Naive thymus-derived CD8-positive, alpha-beta T cell (primary cell): ENCODE results near the gene SDR42E1. TPM values are rescaled to one million over a fixed set of nuclear protein-coding genes. Genes with fewer than 3 reads are reported as not detected.

Experiments
- ATAC-seq, 2 donors: fragments of 150-1000 bp; cut with Tn5 transposase in 1 of 2; sonication (Bioruptor Pico), chemical (Tn5 transposase) in 1 of 2; 1 replicate in 1 of 2; 2 replicates in 1 of 2; pipeline ENCODE4 v1.10.0; 2021; ENCODE audit warnings: mild to moderate bottlenecking in 2 of 2, moderate library complexity in 2 of 2
- POLR2A ChIA-PET: fragments of 350-600 bp; sonication (Branson Sonifier 250); formaldehyde crosslinking; loops from one replicate; lab custom pipeline; 2021; ENCODE audit warnings: antibody characterized with exemption; lab: Charles Lee
- DNase-seq, 10 donors: peaks; one replicate each; pipeline versions ENCODE4 v3.0.0 to v3.0.0-alpha.2; 2020 to 2022
- H3K27ac Mint-ChIP-seq, 10 donors: one replicate each; pipeline ENCODE4 v1.8.0; 2020 to 2022; ENCODE audit warnings: mild to moderate bottlenecking in 10 of 10, mixed read lengths in 10 of 10, moderate library complexity in 4 of 10, inconsistent platforms in 1 of 10
- H3K27me3 Mint-ChIP-seq, 5 donors: one replicate each; pipeline ENCODE4 v1.8.0; 2021 to 2022; ENCODE audit warnings: mixed read lengths in 5 of 5
- H3K36me3 Mint-ChIP-seq, 3 donors: one replicate each; pipeline ENCODE4 v1.8.0; 2020 to 2022; ENCODE audit warnings: mixed read lengths in 3 of 3, mild to moderate bottlenecking in 2 of 3, inconsistent platforms in 1 of 3
- H3K4me1 Mint-ChIP-seq, 4 donors: one replicate each; pipeline ENCODE4 v1.8.0; 2021 to 2022; ENCODE audit warnings: mixed read lengths in 4 of 4
- H3K4me3 Mint-ChIP-seq, 10 donors: one replicate each; pipeline ENCODE4 v1.8.0; 2020 to 2022; ENCODE audit warnings: mild to moderate bottlenecking in 10 of 10, mixed read lengths in 10 of 10, moderate library complexity in 6 of 10, inconsistent platforms in 1 of 10
- H3K9me3 Mint-ChIP-seq, 9 donors: one replicate each; pipeline ENCODE4 v1.8.0; 2020 to 2022; ENCODE audit warnings: mixed read lengths in 9 of 9, mild to moderate bottlenecking in 3 of 9, inconsistent platforms in 1 of 9, moderate library complexity in 1 of 9
- polyA plus RNA-seq, 3 donors: library from polyadenylated mRNA; unstranded; fragments of 300-500 nt; fragmentation: Illumina TruSeq; gene quantifications; one replicate each; pipeline ENCODE4 v1.2.3, GENCODE V29; 2021
- total RNA-seq, 8 experiments: library from RNA in 2 of 8; stranded (reverse) in 2 of 8; gene quantifications; one replicate each; pipeline ENCODE4 v1.2.3 and lab custom pipeline; 2021 to 2026

Gene SDR42E1
- total RNA-seq, result 10 to 100 TPM in 1 of 2 experiments, 1 to 10 TPM in 1; 9.4 to 11.9 TPM
- polyA plus RNA-seq, result 1 to 10 TPM; 1.7 to 3.7 (median 2.4) TPM
- 11.3 to 20.7 (median 15.9) reads per million in 6 experiments for total RNA-seq (lab: John Stamatoyannopoulos, UW)

DNA sequence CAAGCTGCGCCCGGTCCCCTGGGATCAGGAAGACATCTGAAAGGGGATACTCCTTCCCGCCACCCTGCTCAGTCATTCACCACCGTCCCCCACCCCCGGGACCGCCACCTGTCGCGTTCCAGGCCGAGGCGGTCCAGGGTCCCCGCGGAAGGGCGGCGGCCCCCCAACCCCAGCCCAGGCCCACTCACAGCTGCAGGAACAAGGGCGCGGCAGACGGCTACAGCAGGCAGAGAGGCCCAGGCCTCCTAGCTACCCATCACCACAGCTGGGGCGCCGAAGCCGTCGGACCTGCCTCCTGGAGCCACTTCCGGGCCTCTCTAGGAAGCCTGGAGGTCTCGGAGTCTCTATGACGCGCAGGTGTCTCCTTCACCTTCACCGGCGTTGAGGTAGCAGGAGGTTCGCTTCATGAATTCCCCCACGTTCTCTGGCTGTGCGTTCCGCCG, at the start of gene SDR42E1:
SDR42E1 (minus strand) TSS at position 272 of the 443 bp plus-strand sequence. CDS start 10,612 bp downstream, outside the sequence.
- Mint-ChIP-seq H3K4me3 (peak within 1 kb of the TSS; percentile 79 to 96 (median 90)), H3K27ac (peak within 1 kb of the TSS; percentile 44 to 97 (median 90)), H3K9me3 (peaks cover 0 to 22% (median 14%) of the 10 kb centered on the region in 9 donors), H3K4me1 (peaks cover 13 to 36% (median 17%) of the 10 kb centered on the region in 4 donors), H3K36me3 (peaks cover 13 to 25% (median 14%) of the 10 kb centered on the region in 3 donors), H3K27me3 (peaks cover 11 to 18% (median 15%) of the 10 kb centered on the region in 5 donors)
- POLR2A ChIA-PET, result interaction anchor here (1.2 kb wide), 1 partner anchor 158 kb away, joined by 3 read pairs; no protein-coding TSS in a partner anchor
- peak; percentile 96 to 99 for ATAC-seq
- DNase-seq, result peak; percentile 44 to 85 (median 67)

DNA sequence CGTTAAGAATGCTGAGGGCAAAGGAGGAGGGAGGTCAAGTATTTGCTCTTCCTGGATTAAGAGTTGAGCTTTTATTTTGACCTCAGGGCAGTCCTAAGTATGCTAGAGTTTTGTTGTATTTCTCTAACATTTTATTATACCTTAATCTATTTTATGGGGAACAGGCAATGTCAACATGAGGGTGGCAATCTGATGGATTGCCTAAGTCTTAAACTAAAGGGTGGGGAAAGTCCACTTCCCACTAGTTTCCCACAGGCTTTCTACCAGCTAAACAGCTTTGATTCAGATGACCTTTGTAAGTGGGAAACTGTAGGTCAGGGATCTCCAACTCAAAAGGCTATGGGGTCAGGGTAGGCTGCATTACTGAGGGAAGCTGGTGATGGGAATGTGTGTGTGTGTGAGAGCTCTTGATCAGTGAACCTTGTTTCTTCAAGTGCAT, 48.7 kb upstream of the SDR42E1 start:
- ATAC-seq, result no peak
- Mint-ChIP-seq H3K27me3 (peaks cover 10 to 35% (median 19%) of the 10 kb centered on the region in 5 donors), H3K4me3 (no peak overlapping the region), H3K27ac (no peak overlapping the region), H3K36me3 (peaks cover 0 to 6% (median 0%) of the 10 kb centered on the region in 3 donors), H3K4me1 (no peaks in the 10 kb centered on the region), H3K9me3 (no peaks in the 10 kb centered on the region)
- no peak for DNase-seq
- POLR2A ChIA-PET, result no interaction called here

- no peak overlapping the region for H3K27ac Mint-ChIP-seq
- ATAC-seq (no peak), DNase-seq (no peak)
- no peaks in the 10 kb centered on the region for H3K9me3 Mint-ChIP-seq
- peaks cover 0 to 6% (median 0%) of the 10 kb centered on the region in 3 donors for H3K36me3 Mint-ChIP-seq
- peaks cover 10 to 35% (median 19%) of the 10 kb centered on the region in 5 donors for H3K27me3 Mint-ChIP-seq
- POLR2A ChIA-PET, result no interaction called here
- no peak overlapping the region for H3K4me3 Mint-ChIP-seq
- no peaks in the 10 kb centered on the region for H3K4me1 Mint-ChIP-seq
Measured at GRCh38 chr16:82059161-82059982, 48.1 kb upstream of the SDR42E1 start.

DNA sequence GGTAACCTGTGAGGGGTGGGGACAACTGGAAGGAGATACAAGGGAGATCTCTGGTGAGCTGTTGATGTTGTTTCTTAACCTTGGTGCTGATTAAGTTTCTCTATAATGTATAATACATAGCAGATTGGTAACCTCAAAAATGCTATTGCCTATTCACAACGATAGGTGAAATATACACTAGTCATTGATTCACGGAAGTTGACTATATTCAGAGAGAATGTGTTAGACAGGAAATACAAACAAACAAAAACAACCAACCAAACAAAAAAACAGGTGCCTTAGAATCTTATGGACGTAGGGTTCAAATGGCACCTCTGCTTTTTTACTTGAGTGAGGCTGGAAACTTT, 45.3 kb upstream of the SDR42E1 start:
- Mint-ChIP-seq H3K9me3 (no peaks in the 10 kb centered on the region), H3K4me3 (no peak overlapping the region), H3K36me3 (peaks cover 0 to 4% (median 0%) of the 10 kb centered on the region in 3 donors), H3K4me1 (no peaks in the 10 kb centered on the region), H3K27me3 (peaks cover 8 to 20% (median 12%) of the 10 kb centered on the region in 5 donors), H3K27ac (no peak overlapping the region)
- ATAC-seq (no peak), DNase-seq (no peak)
- POLR2A ChIA-PET, result no interaction called here

DNA sequence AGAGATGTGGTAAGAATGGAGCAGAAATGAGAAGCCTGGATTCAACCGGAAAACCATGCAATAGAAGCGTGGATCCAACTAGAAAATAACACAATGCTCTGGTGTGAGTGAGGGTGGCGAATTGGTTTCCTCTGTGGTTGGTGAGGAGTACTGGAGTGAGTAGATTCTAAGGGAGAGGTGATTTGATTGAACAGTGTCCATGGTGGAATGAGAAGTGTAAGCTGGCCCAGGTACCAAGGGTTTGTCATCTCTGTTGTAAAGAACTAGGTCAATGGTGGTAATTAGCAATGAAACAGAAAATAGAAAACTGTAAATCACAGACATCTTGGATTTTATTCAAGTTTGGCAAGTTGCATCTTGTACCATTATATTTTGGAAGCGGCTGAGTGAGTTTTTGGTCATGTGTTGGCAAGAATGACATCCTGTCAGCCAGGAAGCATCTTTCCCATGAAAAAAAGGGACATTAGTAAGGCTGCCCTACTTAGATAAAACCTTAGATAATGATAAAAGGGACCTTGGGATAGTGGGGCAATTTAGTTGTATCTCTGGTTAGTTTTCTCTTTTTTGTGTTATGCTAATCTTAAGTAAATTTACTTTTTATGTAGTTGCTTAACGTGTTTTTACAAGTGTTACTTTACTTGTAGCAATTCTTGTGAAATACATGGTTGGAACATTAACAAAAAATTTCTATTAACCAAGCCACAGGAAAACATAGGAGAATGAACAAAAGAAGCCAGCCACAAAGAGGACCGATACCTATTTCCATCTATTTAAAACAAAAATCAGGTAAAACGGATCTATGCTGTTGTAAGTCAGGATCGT, 44.7 kb upstream of the SDR42E1 start:
- Mint-ChIP-seq H3K27ac (no peak overlapping the region), H3K4me3 (no peak overlapping the region), H3K9me3 (no peaks in the 10 kb centered on the region), H3K27me3 (peaks cover 7 to 21% (median 11%) of the 10 kb centered on the region in 5 donors), H3K4me1 (no peaks in the 10 kb centered on the region), H3K36me3 (peaks cover 0 to 4% (median 0%) of the 10 kb centered on the region in 3 donors)
- ATAC-seq (no peak), DNase-seq (no peak)
- POLR2A ChIA-PET, result no interaction called here

DNA sequence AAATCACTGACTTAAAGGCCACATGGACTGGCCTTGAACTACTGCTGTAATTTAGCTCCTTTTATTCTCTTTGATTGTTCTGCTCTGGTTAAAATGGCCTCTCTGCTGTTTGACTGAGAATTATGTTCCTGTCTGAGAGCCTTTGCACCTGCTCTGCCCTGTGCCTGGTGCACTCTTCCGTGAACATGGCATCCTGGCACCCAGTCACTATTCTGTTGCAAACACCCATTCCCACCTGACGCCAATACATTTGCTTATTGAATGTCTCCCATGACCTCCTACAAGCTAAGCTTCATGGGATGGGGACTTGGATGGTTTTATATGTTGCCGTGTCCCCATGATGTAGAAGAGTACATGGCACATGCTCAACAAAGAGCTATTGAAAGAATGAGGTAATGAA, 43.8 kb upstream of the SDR42E1 start:
- no peak overlapping the region for H3K27ac Mint-ChIP-seq
- ATAC-seq (no peak), DNase-seq (no peak)
- POLR2A ChIA-PET, result no interaction called here
- no peaks in the 10 kb centered on the region for H3K4me1 Mint-ChIP-seq
- no peaks in the 10 kb centered on the region for H3K36me3 Mint-ChIP-seq
- H3K4me3 Mint-ChIP-seq, result no peak overlapping the region
- peaks cover 1 to 19% (median 4%) of the 10 kb centered on the region in 5 donors for H3K27me3 Mint-ChIP-seq
- no peaks in the 10 kb centered on the region for H3K9me3 Mint-ChIP-seq

GRCh38 chr16:82051656-82052055, 40.4 kb upstream of the SDR42E1 start:
- no peaks in the 10 kb centered on the region for H3K4me1 Mint-ChIP-seq
- H3K4me3 Mint-ChIP-seq, result no peak overlapping the region
- no peaks in the 10 kb centered on the region for H3K36me3 Mint-ChIP-seq
- DNase-seq, result no peak
- POLR2A ChIA-PET, result no interaction called here
- H3K27ac Mint-ChIP-seq, result no peak overlapping the region
- no peaks in the 10 kb centered on the region for H3K9me3 Mint-ChIP-seq
- ATAC-seq, result no peak
- H3K27me3 Mint-ChIP-seq, result peaks cover 1 to 30% (median 13%) of the 10 kb centered on the region in 5 donors

DNA sequence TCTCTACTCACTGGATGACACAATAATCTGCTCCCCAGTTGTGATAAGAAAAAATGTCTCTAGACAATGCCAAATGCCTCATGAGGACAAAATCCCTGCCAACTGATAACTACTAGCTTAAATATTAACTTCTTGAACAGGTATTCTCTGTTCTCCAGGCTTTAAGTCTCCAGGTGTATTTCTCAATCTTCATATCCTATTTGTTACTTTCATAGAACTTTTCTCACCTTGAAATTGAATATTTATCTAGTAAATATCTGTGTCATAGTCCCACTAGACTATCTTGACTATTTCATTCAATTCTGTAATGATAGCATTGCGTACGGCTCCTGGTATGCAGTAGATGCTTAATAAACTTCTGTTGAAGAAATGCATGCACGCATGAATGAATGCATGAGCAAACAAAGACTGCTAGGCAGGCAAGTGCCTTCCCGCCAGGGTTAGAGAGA, 39.7 kb upstream of the SDR42E1 start:
- H3K36me3 Mint-ChIP-seq, result no peaks in the 10 kb centered on the region
- no peaks in the 10 kb centered on the region for H3K4me1 Mint-ChIP-seq
- ATAC-seq (no peak), DNase-seq (no peak)
- POLR2A ChIA-PET, result no interaction called here
- H3K4me3 Mint-ChIP-seq, result no peak overlapping the region
- no peaks in the 10 kb centered on the region for H3K9me3 Mint-ChIP-seq
- no peak overlapping the region for H3K27ac Mint-ChIP-seq
- peaks cover 1 to 30% (median 16%) of the 10 kb centered on the region in 5 donors for H3K27me3 Mint-ChIP-seq

GRCh38 chr16:82050506-82050905, 39.2 kb upstream of the SDR42E1 start:
- ATAC-seq (no peak), DNase-seq (no peak)
- no peaks in the 10 kb centered on the region for H3K9me3 Mint-ChIP-seq
- POLR2A ChIA-PET, result no interaction called here
- no peaks in the 10 kb centered on the region for H3K4me1 Mint-ChIP-seq
- H3K4me3 Mint-ChIP-seq, result no peak overlapping the region
- H3K27me3 Mint-ChIP-seq, result peaks cover 1 to 28% (median 19%) of the 10 kb centered on the region in 5 donors
- H3K36me3 Mint-ChIP-seq, result no peaks in the 10 kb centered on the region
- H3K27ac Mint-ChIP-seq, result no peak overlapping the region

DNA sequence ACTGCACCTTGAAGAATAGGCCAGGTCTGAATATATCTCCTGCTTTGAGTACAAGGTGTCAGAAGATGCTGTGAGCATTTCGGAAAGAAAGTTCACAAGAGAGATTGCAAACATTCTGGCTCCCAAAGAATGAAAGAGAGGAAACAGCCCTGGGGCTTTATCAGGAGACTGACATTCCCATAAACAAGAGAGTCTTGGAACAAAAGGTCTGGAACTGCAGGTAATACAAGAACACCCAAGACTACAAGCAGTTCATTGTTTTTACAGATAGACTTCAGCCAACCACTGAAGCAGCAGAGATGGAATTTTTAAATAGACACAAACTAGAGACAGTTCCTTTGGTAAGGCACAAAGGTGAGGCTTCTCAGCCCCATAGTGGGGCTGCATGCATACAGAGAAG, 38.2 kb upstream of the SDR42E1 start:
- no peak overlapping the region for H3K27ac Mint-ChIP-seq

GRCh38 chr16:82047787-82048186, 36.5 kb upstream of the SDR42E1 start:
- ATAC-seq (no peak), DNase-seq (no peak)
- Mint-ChIP-seq H3K27me3 (peaks cover 0 to 28% (median 19%) of the 10 kb centered on the region in 5 donors), H3K9me3 (no peaks in the 10 kb centered on the region), H3K4me3 (no peak overlapping the region), H3K36me3 (no peaks in the 10 kb centered on the region), H3K27ac (no peak overlapping the region), H3K4me1 (no peaks in the 10 kb centered on the region)
- POLR2A ChIA-PET, result no interaction called here

More for the DNA sequence above, 38.2 kb upstream of the SDR42E1 start:
- Mint-ChIP-seq H3K9me3 (no peaks in the 10 kb centered on the region), H3K27me3 (peaks cover 1 to 24% (median 19%) of the 10 kb centered on the region in 5 donors), H3K4me3 (no peak overlapping the region), H3K4me1 (no peaks in the 10 kb centered on the region), H3K36me3 (no peaks in the 10 kb centered on the region)
- DNase-seq (no peak), ATAC-seq (no peak)
- POLR2A ChIA-PET, result no interaction called here

DNA sequence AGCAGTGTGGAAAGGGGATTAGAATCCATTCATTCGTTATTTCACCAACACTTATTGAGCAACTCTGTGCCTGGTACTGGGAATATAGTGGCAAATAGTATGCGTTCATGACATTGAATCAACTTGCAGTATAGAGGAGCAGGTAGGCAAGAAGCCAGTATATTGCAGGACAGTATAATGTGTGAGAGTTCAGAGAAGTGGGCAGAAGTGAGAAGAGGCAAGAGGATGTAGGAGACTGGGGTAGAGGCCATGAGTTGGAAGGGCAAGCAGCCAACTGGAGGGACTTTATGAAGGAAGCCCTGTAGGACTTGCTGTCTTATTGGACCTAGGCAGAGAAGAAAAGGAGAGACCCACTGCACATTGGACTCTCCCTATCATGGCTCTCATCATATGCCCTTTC, 36.1 kb upstream of the SDR42E1 start:
- Mint-ChIP-seq H3K36me3 (no peaks in the 10 kb centered on the region), H3K4me1 (no peaks in the 10 kb centered on the region)
- POLR2A ChIA-PET, result no interaction called here

More for the DNA sequence above, 36.1 kb upstream of the SDR42E1 start:
- no peak for ATAC-seq
- H3K9me3 Mint-ChIP-seq, result no peaks in the 10 kb centered on the region
- no peak for DNase-seq
- H3K27me3 Mint-ChIP-seq, result peaks cover 0 to 28% (median 19%) of the 10 kb centered on the region in 5 donors
- no peak overlapping the region for H3K4me3 Mint-ChIP-seq
- H3K27ac Mint-ChIP-seq, result no peak overlapping the region
